Omental fat pad (tissue), 4 donors: ENCODE results near the gene OR6B3. TPM values are rescaled to one million over a fixed set of nuclear protein-coding genes. Genes with fewer than 3 reads are reported as not detected.
"Not testable (repeated sequence)": the region's sequence is repeated elsewhere in the genome, so short reads cannot be mapped to it uniquely, and the experiment has no call there.

ENCODE experiments used
- ATAC-seq: fragments of 150-250 bp; one replicate; pipeline ENCODE4 v1.9.1; 2016; ENCODE audit warnings: mild to moderate bottlenecking, moderate library complexity; ENCODE audit not compliant: low FRiP score
- DNase-seq: peaks from one replicate; pipeline ENCODE4 v3.0.0-alpha.2; 2019; ENCODE audit warnings: low spot score
- total RNA-seq, 4 donors: library from RNA; depleted of rRNA; stranded (reverse); fragments of >200 nt; gene quantifications; one replicate each; pipeline ENCODE4 v1.1.0, GENCODE V29; 2016
- TF ChIP-seq, protein P1 (sequence below), 3 donors: fragments of 450-650 bp; IDR thresholded peaks; one replicate each; pipeline ENCODE4 v1.5.1; 2016 to 2017; ENCODE audit warnings: antibody characterized with exemption in 3 of 3, mild to moderate bottlenecking in 3 of 3, moderate library complexity in 2 of 3

The OR6B3 gene
- total RNA-seq, 4 donors from 2014 or later: not detected

GRCh38 chr2:240045098-240045497, 8.2 kb downstream of the OR6B3 start:
- ATAC-seq (no peak), DNase-seq (no peak)
- TF ChIP-seq, protein P1, sequence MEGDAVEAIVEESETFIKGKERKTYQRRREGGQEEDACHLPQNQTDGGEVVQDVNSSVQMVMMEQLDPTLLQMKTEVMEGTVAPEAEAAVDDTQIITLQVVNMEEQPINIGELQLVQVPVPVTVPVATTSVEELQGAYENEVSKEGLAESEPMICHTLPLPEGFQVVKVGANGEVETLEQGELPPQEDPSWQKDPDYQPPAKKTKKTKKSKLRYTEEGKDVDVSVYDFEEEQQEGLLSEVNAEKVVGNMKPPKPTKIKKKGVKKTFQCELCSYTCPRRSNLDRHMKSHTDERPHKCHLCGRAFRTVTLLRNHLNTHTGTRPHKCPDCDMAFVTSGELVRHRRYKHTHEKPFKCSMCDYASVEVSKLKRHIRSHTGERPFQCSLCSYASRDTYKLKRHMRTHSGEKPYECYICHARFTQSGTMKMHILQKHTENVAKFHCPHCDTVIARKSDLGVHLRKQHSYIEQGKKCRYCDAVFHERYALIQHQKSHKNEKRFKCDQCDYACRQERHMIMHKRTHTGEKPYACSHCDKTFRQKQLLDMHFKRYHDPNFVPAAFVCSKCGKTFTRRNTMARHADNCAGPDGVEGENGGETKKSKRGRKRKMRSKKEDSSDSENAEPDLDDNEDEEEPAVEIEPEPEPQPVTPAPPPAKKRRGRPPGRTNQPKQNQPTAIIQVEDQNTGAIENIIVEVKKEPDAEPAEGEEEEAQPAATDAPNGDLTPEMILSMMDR (IDR thresholded peaks at IDR 0.05): no peak

- not testable (repeated sequence) for DNase-seq, ATAC-seq
These were observed 9.2 kb downstream of the OR6B3 start for GRCh38 chr2:240044096-240044495.

GRCh38 chr2:240043279-240043989, 9.9 kb downstream of the OR6B3 start:
- DNase-seq (no peak), ATAC-seq (no peak)
- TF ChIP-seq, protein P1 (IDR thresholded peaks at IDR 0.05): no peak

- no peak for ATAC-seq
- TF ChIP-seq, protein P1 (IDR thresholded peaks at IDR 0.05): no peak
- DNase-seq: no peak
These were observed 10.6 kb downstream of the OR6B3 start for GRCh38 chr2:240042740-240043139.

GRCh38 chr2:240041363-240041762, 12.0 kb downstream of the OR6B3 start:
- DNase-seq (no peak), ATAC-seq (no peak)
- TF ChIP-seq, protein P1 (IDR thresholded peaks at IDR 0.05): no peak

DNA sequence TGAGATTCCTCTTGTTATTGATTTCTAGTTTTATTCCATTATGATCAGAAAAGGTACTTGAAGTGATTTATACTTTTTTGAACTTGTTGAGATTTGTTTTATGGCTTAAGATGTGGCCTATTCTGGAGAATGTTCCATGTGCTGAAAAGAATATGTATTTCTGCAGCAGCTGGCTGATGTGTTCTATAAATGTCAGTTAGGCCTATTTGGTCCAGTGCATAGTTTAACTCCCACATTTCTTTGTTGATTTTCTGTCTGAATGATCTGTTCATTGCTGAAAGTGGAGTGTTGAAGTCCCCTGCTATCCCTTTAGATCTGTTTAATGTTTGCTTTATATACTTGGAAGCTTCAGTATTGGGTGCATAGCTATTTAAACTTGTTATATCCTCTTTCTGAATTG, 16.0 kb downstream of the OR6B3 start:
- ATAC-seq (no peak), DNase-seq (no peak)
- TF ChIP-seq, protein P1 (IDR thresholded peaks at IDR 0.05): no peak

DNA sequence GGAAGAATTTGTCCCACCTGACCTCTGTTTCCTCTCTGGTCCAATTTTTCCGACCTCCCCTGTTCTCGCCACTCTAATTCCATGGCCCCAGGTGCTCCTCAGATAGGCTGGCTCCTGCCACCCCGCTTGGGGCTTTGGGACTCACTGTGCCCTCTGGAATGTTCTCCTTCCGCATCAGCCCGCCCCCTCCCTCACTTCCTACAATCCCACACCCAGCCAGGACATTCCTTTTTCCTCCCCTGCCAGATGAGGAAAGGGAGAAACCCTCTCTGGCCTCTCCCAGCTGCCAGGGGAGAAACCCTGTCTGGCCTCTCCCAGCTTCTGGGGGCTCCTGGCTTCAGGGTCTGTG, 20.0 kb downstream of the OR6B3 start:
- no peak for ATAC-seq
- TF ChIP-seq, protein P1 (IDR thresholded peaks at IDR 0.05): no peak
- DNase-seq: no peak
